Endothelial cell of umbilical vein (primary cell): Measurements from ENCODE around the gene TREH. TPM values are rescaled to one million over a fixed set of nuclear protein-coding genes. Genes with fewer than 3 reads are reported as not detected.

Experiments
- BruUV-seq: library from RNA; stranded (reverse); fragments of 400-500 nt; replicated peaks from 2 replicates; lab custom pipeline; 2021; lab: Mats Ljungman, UMichigan
- CTCF ChIA-PET: fragments of 300-600, 350-600 bp; sonication (Branson Sonifier 250); formaldehyde crosslinking; loops from one replicate; lab custom pipeline; 2021; ENCODE audit warnings: antibody characterized with exemption, inconsistent platforms; lab: Charles Lee
- POLR2A ChIA-PET: fragments of 300-600, 350-600 bp; sonication (Branson Sonifier 250); formaldehyde crosslinking; loops from one replicate; lab custom pipeline; 2021; ENCODE audit warnings: antibody characterized with exemption, inconsistent platforms; lab: Charles Lee
- DNase-seq: peaks from one replicate; pipeline ENCODE4 v3.0.0-alpha.2; 2011; ENCODE audit warnings: low read depth, low spot score
- FAIRE-seq: peaks from 2 replicates; lab custom pipeline; 2011; peaks lifted over from hg19 to GRCh38; lab: Jason Lieb, UNC
- H2AFZ ChIP-seq: 2 replicates; pipeline ENCODE4 v1.6.0; 2012; ENCODE audit warnings: low read depth, low read length, control low read depth, inconsistent platforms
- H3K27ac ChIP-seq: 2 replicates; pipeline ENCODE4 v1.5.1; 2011; ENCODE audit warnings: low read depth, mild to moderate bottlenecking, control low read depth, low read length, moderate library complexity; ENCODE audit not compliant: insufficient read depth
- H3K27me3 ChIP-seq, 2 experiments: 2 replicates each; pipeline versions ENCODE4 v1.6.0 to v1.6.1; 2011; ENCODE audit warnings: low read length in 2 of 2, mixed read lengths in 1 of 2; ENCODE audit not compliant: control insufficient read depth in 2 of 2, insufficient read depth in 2 of 2
- H3K36me3 ChIP-seq, 2 experiments: 2 replicates in 1 of 2; 3 replicates in 1 of 2; pipeline ENCODE4 v1.5.1; 2011; ENCODE audit warnings: low read length in 2 of 2, mild to moderate bottlenecking in 1 of 2, moderate library complexity in 1 of 2; ENCODE audit not compliant: control insufficient read depth in 2 of 2, insufficient read depth in 2 of 2; ENCODE audit errors: extremely low read depth in 1 of 2
- H3K4me1 ChIP-seq: 3 replicates; pipeline ENCODE4 v1.5.1; 2011; ENCODE audit warnings: mild to moderate bottlenecking, low read length; ENCODE audit not compliant: control insufficient read depth, insufficient read depth; ENCODE audit errors: extremely low read depth
- H3K4me2 ChIP-seq: 2 replicates; pipeline ENCODE4 v1.6.1; 2011; ENCODE audit warnings: low read length, control low read depth, mixed read lengths; ENCODE audit not compliant: insufficient read depth
- H3K4me3 ChIP-seq, 3 experiments: fragments of 200-600 bp in 1 of 3; sonication (generic), shearing (Covaris generic) in 1 of 3; replicated peaks in 1 of 3; 2 replicates each; pipeline ENCODE4 v1.5.1; 2011 to 2016; ENCODE audit warnings: control low read depth in 3 of 3, low read length in 3 of 3, mild to moderate bottlenecking in 2 of 3, inconsistent platforms in 1 of 3, low read depth in 1 of 3, moderate library complexity in 1 of 3; ENCODE audit not compliant: insufficient read depth in 1 of 3
- H3K79me2 ChIP-seq: 2 replicates; pipeline ENCODE4 v1.6.0; 2012; ENCODE audit warnings: low read length, inconsistent platforms; ENCODE audit not compliant: control insufficient read depth, insufficient read depth
- H3K9ac ChIP-seq: replicated peaks from 2 replicates; pipeline ENCODE3; 2011; ENCODE audit warnings: low read length, control low read depth; ENCODE audit not compliant: insufficient read depth; ENCODE audit errors: extremely low read depth
- H3K9me1 ChIP-seq: replicated peaks from 3 replicates; pipeline ENCODE4 v1.6.0; 2011; ENCODE audit warnings: mild to moderate bottlenecking, low read length; ENCODE audit not compliant: control insufficient read depth, insufficient read depth; ENCODE audit errors: extremely low read depth
- H3K9me3 ChIP-seq: replicated peaks from 2 replicates; pipeline ENCODE4 v1.5.1; 2012; ENCODE audit warnings: low read length, inconsistent platforms; ENCODE audit not compliant: control insufficient read depth, insufficient read depth
- H4K20me1 ChIP-seq: replicated peaks from 2 replicates; pipeline ENCODE3; 2011; ENCODE audit warnings: mild to moderate bottlenecking, low read length; ENCODE audit not compliant: control insufficient read depth, insufficient read depth; ENCODE audit errors: extremely low read depth
- EZH2 ChIP-seq: IDR thresholded peaks from 2 replicates; pipeline ENCODE4 v1.6.1; 2012; ENCODE audit warnings: borderline replicate concordance, low read depth, mild to moderate bottlenecking, moderate library complexity, low read length, inconsistent platforms; ENCODE audit not compliant: severe bottlenecking
- FOS ChIP-seq: IDR thresholded peaks from 2 replicates; pipeline ENCODE4 v1.6.1; 2011; ENCODE audit warnings: mild to moderate bottlenecking, low read length, moderate library complexity, borderline replicate concordance; ENCODE audit not compliant: insufficient read depth
- GATA2 ChIP-seq: IDR thresholded peaks from 2 replicates; pipeline ENCODE4 v1.7.0; 2011; ENCODE audit warnings: low read depth, mild to moderate bottlenecking, moderate library complexity, mixed read lengths, low read length; ENCODE audit not compliant: insufficient read length, insufficient read depth
- JUN ChIP-seq: IDR thresholded peaks from 2 replicates; pipeline ENCODE4 v1.6.1; 2011; ENCODE audit warnings: borderline replicate concordance, low read depth; ENCODE audit not compliant: insufficient read length, insufficient read depth
- MYC ChIP-seq: IDR thresholded peaks from one replicate; pipeline ENCODE4 v1.6.1; 2011; ENCODE audit warnings: mild to moderate bottlenecking, low read depth, low read length
- POLR2A ChIP-seq: IDR thresholded peaks from 2 replicates; pipeline ENCODE4 v1.6.1; 2012; ENCODE audit warnings: low read depth, mild to moderate bottlenecking, control low read depth, low read length
- POLR2AphosphoS5 ChIP-seq: IDR thresholded peaks from 2 replicates; pipeline ENCODE4 v1.6.1; 2012; ENCODE audit warnings: low read depth, mild to moderate bottlenecking, control low read depth, low read length, moderate library complexity; ENCODE audit not compliant: insufficient read depth
- dilution Hi-C: fragments of 300-500 bp; cut with MboI; formaldehyde crosslinking; loops from one replicate; pipeline ENCODE4 v1.15.0; 2019; ENCODE audit warnings: low sequenced_read_pairs; ENCODE audit not compliant: extremely low pct_ligation_motif_present
- intact Hi-C: fragments of 100-400 bp; cut with micrococcal nuclease; formaldehyde crosslinking; loops from one replicate; pipeline ENCODE4 v1.10.0; 2022
- polyA plus RNA-seq, 4 experiments: library from polyadenylated mRNA; depleted of rRNA in 3 of 4; stranded (reverse) in 3 of 4; unstranded in 1 of 4; fragments of >200 nt; gene quantifications; 2 replicates each; pipeline versions ENCODE4 v1.2.1 to v1.2.3, GENCODE V29; 2011 to 2012; ENCODE audit warnings: missing spikeins in 1 of 4
- total RNA-seq: library from RNA; stranded (reverse); gene quantifications from 2 replicates; pipeline ENCODE4 v1.2.3, GENCODE V29; 2021
- TF ChIP-seq, protein P1 (sequence below): IDR thresholded peaks from 2 replicates; pipeline ENCODE4 v1.6.1; 2011; ENCODE audit not compliant: insufficient read depth, insufficient read length
- TF ChIP-seq, protein P2 (sequence below), 2 donors: IDR thresholded peaks; 1 replicate in 1 of 2; 2 replicates in 1 of 2; pipeline ENCODE4 v1.5.1; 2011; ENCODE audit warnings: low read length in 2 of 2, mild to moderate bottlenecking in 2 of 2, moderate library complexity in 2 of 2, control low read depth in 1 of 2, inconsistent platforms in 1 of 2, low read depth in 1 of 2; ENCODE audit not compliant: insufficient read depth in 1 of 2; ENCODE audit errors: extremely low read depth in 1 of 2

Gene TREH
- total and polyA plus RNA-seq, 2 donors (not counting 3 experiments of a cell fraction or from before 2014, with no cell fraction given): not detected

DNA sequence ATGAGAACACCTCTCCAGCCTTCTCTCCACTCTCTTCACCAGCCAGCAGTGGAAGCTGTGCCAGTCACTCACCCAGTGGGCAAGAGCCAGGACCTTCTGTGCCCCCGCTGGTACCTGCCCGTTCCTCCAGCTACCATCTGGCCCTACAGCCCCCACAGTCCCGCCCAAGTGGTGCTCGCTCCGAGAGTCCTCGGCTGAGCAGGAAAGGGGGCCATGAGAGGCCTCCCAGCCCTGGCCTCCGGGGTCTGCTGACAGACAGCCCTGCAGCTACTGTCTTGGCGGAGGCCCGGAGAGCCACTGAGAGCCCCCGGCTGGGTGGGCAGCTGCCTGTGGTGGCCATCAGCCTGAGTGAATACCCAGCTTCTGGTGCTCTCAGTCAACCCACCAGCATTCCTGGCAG lies 51.9 kb downstream of the TREH start:
- no peak for FAIRE-seq
- Histone ChIP-seq H3K27me3 (no peaks in the 10 kb centered on the region), H3K27ac (no peak overlapping the region), H3K9ac (no peak overlapping the region), H2AFZ (no peak overlapping the region), H3K9me1 (no peaks in the 10 kb centered on the region), H3K4me3 (no peak overlapping the region), H3K36me3 (peaks cover 14 to 46% of the 10 kb centered on the region in 2 experiments), H3K79me2 (peaks cover 58% of the 10 kb centered on the region), H3K4me1 (peaks cover 10% of the 10 kb centered on the region), H3K4me2 (no peak overlapping the region), H3K9me3 (no peaks in the 10 kb centered on the region), H4K20me1 (no peaks in the 10 kb centered on the region)
- dilution Hi-C loops: no loop called here
- POLR2A ChIA-PET: interaction anchor here (1.2 kb wide), 1 partner anchor 8 kb away, joined by 3 read pairs; no protein-coding TSS in a partner anchor
- intact Hi-C loops: no loop called here
- BruUV-seq: TSS peak; percentile 41
- TF ChIP-seq FOS (no peak), POLR2AphosphoS5 (no peak), JUN (no peak), GATA2 (no peak), EZH2 (no peak), MYC (no peak), POLR2A (no peak)
- TF ChIP-seq, protein P1, sequence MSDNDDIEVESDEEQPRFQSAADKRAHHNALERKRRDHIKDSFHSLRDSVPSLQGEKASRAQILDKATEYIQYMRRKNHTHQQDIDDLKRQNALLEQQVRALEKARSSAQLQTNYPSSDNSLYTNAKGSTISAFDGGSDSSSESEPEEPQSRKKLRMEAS: no peak
- TF ChIP-seq, protein P2, sequence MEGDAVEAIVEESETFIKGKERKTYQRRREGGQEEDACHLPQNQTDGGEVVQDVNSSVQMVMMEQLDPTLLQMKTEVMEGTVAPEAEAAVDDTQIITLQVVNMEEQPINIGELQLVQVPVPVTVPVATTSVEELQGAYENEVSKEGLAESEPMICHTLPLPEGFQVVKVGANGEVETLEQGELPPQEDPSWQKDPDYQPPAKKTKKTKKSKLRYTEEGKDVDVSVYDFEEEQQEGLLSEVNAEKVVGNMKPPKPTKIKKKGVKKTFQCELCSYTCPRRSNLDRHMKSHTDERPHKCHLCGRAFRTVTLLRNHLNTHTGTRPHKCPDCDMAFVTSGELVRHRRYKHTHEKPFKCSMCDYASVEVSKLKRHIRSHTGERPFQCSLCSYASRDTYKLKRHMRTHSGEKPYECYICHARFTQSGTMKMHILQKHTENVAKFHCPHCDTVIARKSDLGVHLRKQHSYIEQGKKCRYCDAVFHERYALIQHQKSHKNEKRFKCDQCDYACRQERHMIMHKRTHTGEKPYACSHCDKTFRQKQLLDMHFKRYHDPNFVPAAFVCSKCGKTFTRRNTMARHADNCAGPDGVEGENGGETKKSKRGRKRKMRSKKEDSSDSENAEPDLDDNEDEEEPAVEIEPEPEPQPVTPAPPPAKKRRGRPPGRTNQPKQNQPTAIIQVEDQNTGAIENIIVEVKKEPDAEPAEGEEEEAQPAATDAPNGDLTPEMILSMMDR (IDR thresholded peaks at IDR 0.05; ENCODE audit: extremely low read depth in 1 of 2, insufficient read depth in 1 of 2, low read depth in 1 of 2, low read length in 2 of 2): no peak
- no peak for DNase-seq
- CTCF ChIA-PET: interaction anchor here (0.8 to 2.6 kb wide), 4 partner anchors 8 to 33 kb away, joined by 3 to 11 read pairs (median 6); partner anchors contain the start of gene PHLDB1
